GM21367 (cell line): ENCODE measurements around the gene SIM2.

Experiments
- ATAC-seq: cut with Tn5 transposase; IDR thresholded peaks from one replicate; pipeline ENCODE4 v1.9.1; 2021; ENCODE audit not compliant: unreplicated experiment

Gene SIM2

DNA sequence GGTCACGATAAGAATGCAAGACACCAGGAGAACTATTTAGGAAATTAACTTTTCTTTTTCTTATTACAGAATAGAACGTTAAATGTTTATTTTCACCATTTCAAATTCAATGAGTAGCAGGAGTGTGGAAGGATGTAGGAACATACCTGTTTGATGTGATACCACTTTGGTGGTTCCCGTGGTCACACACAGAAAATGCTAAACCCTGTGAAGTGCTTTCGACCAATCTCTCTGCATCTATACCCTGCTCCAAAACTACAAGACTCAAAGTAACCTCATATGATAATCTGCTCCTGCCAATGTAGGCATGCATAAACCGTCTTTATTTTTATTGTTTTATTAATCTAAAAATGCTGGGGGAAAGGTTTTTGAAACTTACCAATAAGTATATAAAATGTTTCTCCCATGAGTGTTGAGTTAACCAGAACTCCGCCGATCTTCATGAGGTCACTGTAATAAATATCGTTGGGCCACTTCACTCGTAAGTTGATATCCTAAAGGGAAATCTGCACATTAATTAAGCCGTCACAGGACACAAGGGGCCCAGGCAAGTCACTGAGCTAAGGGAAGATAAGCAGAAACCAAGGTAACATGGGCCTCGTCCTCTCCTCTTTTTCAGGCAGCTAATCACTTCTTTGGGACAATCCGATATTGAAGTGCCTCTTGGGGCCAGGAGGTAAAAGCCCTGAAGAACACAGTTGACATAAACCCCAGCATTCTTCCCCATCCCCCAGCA is 60.6 kb downstream of the SIM2 start:
- ATAC-seq = no peak

DNA sequence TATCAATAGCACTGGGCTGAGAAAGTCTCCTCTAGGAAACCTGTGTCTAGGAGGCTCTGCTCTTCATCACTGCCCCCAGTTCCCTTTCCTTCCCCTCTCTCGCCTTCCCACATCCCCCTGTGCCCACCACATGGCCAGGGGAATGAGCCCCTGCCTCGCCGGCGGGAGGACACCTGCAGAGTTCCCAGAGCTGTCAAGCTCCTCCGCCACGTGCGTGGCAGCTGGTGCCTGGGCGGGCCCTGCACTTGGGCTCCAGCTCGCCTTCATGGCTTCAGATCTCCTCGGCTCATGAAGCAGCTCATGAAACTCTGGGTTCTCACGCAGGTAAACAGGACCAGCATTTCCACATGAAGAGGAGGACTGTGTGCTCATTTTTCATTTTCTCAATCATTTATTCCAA is 62.8 kb downstream of the SIM2 start:
- ATAC-seq = no peak

DNA sequence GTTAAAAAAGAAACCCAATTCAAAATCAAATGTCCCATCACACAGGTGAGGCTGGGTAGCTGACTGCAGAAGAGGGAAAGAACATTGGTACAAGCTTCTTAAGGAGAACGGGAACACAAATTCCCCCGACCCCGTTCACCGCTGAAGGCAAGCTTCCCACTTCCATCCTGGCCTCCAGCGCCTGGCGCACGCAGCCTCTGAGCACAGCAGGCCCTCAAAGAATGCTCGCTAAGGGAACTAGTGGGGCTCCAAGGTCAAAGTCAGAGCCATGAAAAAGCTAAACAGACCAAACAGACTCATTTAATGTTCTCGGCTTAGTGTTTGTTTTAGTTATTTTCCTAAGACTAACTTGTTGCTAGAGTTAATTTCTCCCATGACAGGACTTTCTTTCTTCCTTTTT is 63.7 kb downstream of the SIM2 start:
- ATAC-seq = no peak

DNA sequence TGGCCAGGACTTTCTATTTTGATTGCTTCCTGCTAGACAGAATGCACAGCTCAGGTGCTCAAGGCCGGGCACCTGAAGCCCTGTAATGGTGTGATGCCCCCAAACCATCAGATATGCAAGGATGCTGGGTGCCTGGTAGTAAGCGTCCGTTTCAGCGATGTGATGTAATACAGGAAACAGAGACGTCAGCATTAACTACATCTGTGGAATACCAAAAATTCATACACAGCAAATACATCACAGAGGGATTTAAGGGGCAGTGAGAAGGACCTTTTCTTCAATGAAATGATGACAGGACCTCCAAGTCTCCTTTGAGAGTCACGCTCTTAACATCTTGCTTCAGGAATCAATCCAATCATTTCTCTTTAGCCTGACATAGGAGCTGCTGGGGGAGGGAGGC is 64.4 kb downstream of the SIM2 start:
- no peak for ATAC-seq

DNA sequence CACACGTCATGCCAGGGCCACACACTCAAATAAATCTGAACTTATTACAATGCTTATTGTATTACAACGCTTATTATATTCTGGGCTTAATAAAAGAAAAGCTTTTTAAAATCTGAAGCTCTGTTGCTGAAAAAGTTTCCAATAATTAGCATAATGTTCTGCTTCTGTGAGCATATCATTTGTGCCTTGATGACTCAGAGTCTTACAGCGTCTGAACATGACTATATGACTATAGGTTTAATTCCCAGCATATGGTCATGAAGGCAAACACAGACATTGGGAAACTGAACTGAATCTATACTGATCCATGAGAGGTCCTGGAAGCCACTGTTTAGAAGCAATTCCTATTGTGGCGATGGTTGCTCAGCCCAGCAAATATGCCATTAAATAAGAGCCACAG is 66.3 kb downstream of the SIM2 start:
- no peak for ATAC-seq

DNA sequence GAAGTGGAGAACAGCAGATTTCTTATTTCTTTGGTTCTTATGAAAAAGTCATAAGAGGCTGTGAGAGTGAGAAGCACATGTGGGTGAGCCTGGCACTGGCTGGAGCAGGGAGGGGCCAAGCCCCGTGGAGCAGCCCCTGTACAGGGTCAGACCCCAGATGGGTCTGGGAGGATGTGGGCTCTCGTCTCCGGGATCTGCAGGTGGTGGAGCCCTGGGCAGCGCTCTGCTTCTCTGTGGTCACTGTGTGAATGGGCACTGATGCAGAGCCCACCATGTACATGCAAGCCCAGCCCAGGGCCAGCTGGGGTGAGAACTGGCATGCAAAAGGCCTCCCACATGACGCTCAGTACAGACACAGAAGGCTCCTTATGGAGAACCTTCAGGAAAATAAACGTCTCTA is 67.6 kb downstream of the SIM2 start:
- ATAC-seq = no peak

DNA sequence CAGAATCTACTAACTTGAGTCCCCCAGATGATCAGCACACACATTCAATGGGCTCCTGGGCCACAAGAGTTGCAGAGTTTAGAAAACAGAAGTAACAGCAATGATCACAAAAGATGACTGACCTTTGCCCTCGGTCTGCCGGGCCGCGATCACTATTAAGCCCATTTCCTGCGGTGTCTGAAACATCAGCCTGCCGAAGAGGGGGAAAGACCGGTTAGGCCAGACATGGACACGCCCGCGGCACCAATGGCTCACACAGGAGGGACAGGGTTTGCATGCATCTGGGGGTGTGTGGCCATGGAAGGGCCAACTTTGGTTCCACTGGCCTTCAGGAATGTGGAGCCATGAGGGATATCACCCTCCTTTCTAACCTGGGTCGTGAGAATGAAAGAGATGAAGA is 68.2 kb downstream of the SIM2 start:
- no peak for ATAC-seq

DNA sequence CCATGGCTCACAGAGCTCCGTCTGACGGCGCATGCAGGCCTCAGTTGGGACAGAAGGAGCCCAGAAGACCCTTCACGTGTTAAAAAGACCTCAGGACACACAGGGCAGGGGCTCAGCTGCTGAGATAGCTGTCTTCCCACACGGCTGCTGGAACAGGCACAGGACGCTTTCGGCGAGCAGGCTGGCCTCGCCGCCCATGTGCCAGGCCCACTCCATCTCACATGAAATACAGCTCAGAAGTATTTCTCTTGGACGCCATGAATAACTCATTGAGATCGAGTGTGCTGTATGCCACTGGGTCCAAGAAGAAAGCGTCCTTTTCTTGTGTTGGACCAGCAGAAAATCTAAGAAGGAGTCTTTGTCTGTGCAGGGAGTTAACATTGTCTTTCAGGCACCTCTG is 69.6 kb downstream of the SIM2 start:
- no peak for ATAC-seq

DNA sequence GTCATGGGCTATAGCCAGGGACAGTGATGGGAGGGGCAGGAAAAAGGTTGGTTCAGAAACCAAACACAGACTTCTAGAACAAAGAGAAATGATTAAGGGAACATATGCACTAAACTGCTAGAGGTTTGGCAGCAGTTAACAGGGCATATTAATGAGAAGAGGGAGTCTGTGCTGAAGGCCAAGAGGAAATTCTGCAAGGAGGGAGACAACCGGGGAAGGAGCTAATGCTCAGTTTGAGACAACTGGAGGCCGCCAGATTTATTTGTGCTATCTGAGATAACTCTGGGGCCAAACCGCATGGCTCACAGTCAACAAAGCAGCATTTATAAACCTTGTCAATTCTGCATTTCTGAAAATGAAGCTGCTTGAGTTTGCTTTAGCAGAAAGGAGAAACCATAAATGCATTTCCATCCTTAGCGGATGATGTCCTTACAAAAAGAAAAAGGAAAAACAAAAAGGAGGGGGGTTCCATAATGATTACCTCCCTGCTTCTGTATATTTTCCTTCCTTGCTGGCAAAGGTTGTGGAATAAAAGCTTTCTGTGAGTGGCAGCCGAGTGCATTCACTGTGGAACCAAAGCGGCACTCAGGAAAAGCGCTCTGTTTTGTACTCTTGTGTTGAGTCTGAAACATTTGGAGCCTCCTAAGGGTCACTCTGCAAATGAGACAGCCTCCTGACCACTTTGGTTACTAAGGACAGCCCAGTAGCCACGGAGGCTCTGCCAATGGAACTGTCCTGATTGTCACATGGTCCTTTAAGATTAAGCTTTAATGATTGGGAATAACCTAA is 70.3 kb downstream of the SIM2 start:
- no peak for ATAC-seq

DNA sequence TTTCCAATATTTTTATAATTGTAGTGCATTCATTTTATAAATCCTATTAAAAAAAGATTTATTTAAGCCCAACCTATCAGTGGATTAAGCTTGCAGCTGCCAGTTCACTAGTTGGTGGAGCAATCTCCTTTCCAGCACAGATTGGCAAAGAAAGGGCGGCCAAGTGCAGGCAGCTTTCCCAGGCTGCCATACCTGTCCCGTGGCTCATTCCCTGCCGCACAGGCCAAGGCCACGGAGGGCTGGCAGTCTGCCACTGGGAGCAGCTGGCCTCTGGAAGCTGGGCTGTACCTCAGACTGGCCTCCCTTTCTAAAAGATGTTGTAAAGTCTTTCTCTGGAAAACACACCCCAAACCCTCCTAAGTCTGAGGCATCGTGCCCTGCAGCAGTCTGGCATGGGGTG is 74.2 kb downstream of the SIM2 start:
- ATAC-seq = no peak

DNA sequence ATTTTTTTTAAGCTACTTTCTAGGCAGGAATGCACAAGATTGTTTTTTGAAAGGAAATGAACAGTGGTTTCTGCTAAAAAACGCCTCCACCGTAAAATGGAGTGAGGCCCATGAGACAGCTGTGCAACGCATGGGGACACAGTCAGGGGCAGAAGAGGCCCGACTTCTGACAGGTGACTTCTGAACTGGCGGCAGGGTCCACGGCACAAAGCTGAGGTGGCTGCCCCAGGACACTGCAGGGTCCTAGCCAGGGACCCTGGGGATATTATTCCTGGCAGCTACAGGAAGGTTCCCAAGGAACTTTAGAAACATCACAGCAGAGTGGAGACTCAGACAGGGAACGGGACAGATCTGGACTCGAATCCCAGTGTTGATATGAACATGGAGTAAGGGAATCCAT is 75.1 kb downstream of the SIM2 start:
- no peak for ATAC-seq

DNA sequence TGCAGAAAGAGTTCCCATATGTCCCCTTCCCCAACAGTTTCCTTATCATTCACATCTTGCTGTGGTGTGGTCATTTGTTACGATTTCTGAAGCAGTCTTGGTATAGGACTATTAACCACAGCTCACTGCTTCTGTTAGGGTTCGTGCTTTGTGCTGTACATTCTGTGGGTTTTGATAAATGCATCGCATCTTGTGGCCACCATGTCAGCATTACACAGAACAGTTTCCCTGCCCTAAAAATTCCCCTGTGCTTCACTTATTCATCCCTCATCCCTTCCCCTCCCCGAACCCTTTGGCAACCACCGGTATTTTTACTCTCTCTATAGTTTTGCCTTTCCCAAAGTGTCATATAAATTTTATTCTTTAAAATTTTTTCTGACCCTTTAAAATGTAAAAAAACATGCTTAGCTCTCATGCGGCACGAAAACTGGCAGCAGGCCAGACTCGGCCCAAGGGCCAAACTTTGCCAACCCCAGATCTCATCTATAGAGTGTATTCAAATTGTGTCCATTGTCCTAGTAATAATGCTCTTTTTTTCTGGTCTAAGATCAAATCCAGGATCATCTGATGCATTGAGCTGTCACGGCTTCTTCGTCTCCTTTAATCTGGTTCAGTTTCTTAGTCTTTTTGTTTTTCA is 78.2 kb downstream of the SIM2 start:
- no peak for ATAC-seq

DNA sequence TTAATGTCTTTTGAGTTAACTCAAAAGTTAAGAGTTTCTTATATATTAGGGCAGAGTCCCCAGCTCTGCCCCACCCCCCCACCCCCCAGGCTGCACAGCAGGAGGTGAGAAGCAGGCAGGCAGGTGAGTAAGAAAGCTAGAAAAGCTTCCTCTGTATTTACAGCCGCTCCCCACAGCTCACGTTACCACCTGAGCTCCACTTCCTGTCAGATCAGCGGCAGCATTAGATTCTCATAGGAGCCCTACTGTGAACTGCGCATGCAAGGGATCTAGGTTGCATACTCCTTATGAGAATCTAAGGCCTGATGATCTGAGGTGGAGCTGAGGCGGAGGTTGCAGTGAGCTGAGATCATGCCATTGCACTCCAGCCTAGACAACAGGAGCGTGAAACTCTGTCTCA is 81.9 kb downstream of the SIM2 start:
- no peak for ATAC-seq

DNA sequence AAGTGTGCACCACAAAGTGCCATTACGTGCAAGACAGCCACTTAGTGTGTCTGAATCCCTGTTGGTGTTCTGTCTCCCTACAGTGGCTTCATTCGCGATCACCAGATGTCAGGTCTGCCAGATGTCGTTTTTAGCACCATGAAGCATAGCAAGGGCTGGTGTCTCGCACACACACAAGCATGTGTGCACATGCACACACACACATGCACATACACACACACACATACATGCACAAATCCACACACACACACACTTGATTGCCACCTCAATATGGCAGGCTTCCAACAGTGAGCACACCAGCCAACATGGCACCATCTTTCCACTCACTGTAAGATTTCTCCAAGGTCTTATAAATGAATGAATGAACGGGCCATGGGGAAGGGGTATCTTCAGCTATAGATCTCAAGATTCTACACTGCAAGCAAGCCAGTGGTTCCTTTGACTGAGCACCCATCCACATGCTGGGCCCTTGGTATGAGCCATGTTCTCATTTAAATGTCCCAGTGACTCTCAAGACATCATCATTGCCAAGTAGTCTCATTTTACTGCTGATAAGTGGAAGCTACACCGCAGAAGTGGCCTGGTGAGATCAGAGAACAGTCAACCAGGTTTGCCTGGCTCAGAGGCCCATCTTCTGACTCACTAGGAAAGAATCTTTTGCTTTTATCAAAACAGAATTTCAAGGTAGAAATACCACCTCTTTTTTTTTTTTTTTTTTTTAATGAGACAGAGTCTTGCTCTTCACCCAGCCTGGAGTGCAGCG is 84.9 kb downstream of the SIM2 start:
- ATAC-seq = no peak

DNA sequence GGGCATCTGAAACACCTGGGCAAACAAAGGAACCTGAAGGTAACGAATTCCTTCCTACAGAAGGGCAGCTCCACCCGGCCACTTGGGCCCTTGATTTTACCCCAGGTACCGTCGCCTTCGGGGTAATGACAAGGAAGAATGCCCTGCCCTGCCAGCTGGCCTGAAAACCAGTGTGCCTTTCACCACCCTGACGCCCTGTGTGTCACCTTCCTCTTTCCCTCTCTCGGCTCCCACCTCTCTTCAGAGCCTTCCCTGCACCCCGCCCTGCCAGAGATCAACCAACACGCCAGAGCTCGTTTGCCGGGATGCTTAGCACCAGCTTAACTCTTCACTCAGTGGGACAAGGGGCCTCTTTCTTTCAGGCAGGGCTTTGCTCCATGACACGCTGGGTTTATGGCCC is 86.0 kb downstream of the SIM2 start:
- ATAC-seq = no peak

DNA sequence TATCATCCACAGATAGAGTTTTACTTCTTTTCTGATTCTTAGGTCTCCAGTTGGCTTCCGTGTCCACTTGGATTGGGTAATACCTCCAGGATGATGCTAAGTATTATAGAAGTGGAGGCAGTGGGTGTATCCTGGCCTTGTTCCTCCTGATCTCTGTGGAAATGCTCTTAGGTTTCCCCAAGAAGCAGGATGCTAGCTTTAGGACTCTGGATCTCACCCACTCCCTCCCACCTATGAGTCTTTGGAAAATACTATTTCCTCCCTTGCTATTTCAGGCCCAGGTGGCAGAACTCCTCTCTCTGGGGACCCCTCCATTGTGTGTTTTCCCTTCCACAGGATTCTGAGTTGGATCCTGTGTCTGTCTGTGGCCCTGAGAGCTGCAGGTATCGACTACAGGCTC is 86.7 kb downstream of the SIM2 start:
- ATAC-seq = no peak

DNA sequence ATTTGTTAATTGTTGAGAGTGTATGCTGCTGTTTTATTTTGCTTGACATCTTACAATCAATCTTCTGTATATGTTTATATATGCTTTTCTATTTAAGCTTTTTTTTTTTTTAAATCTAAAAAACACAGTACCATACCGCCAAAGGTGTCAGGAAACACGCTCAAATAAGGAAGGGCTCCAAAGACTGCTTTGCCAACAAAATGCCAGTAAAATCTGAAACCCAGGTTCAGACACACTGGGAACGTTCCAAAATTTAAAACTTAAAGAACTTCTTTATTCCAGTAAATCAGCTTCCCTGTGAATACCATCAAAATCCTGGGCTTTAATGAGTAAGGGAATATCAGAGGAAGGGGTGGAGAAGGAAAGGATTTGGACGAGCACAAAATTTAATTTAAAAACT is 87.3 kb downstream of the SIM2 start:
- ATAC-seq = no peak

DNA sequence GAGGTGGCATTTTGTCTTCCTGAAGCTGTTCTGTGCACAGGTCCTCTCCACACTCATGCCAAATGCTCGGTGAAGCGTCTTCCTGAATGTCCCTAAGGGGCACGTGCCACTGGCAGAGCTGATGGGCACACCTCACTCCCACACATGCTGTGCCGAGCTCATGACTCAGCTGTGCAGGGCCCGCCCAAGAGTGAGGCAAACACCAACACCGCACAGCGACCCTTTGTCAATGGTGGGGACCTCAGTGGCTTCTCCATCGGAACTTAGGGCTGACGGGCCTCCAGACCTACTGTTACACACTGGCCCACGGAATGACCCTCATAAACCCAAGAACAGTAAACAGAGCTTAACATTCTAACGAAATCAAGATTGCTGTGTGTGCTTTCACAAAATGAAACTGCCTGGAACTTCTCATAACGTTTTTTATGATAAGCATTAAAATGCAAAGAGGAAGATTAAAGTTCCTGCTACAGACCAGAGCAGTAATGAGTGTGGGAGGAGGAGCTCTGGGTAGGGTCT is 89.3 kb downstream of the SIM2 start:
- ATAC-seq = no peak

DNA sequence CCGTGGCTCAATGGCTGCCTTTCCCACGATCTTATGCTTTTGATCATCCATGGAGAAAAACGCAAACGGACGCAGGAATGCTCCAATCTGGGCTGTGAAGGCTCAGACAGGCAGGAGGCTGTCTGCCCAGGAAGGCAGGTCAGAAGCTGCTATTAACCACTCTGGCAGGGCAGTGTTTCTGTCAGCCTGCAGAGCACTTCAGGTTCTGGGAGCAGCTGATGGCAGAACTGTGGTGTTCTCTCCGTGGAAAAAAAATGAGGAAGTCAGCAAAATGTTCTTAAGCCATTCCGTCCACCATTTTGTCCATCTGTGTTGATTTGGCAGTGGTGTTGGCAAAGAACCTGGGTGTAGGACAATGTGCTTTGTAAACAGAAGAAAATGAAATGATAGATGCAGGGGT is 91.7 kb downstream of the SIM2 start:
- no peak for ATAC-seq

DNA sequence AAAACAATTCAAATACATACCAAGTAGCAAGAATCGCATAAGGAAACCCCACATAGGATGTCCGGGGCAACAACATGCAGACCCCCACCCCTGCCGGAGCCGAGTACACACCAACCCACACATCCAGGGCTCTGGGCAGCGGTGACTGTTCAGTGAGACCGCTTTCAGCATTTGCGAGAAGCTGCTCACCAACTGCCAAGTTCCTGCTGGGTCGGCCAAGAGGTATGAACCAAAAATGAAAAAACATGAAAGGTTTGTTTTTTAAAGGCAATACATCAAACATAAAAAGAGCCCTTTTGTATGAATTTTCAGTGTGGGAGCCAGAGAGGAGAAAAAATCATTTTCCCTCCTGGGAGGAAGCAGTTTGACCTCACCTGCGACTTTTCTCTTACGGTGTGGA is 92.3 kb downstream of the SIM2 start:
- ATAC-seq = no peak
